Sigmoid colon (tissue), 7 donors: Measurements from ENCODE around the gene GRIP1. TPM values are rescaled to one million over a fixed set of nuclear protein-coding genes. Genes with fewer than 3 reads are reported as not detected.

ENCODE experiments used
- DNase-seq: peaks from one replicate; pipeline ENCODE4 v3.0.0-alpha.2; 2019
- H3K27ac ChIP-seq, 4 donors: fragments of 200-600 bp; sonication (generic); one replicate each; pipeline ENCODE4 v1.5.1; 2016 to 2019; ENCODE audit warnings: mild to moderate bottlenecking in 1 of 4
- H3K27me3 ChIP-seq, 3 donors: fragments of 200-600 bp; sonication (generic); one replicate each; pipeline ENCODE4 v1.5.1; 2019; ENCODE audit warnings: mild to moderate bottlenecking in 1 of 3
- H3K36me3 ChIP-seq, 4 donors: fragments of 200-600 bp; sonication (generic); one replicate each; pipeline ENCODE4 v1.5.1; 2016 to 2019
- H3K4me1 ChIP-seq, 4 donors: fragments of 200-600 bp; sonication (generic); one replicate each; pipeline ENCODE4 v1.5.1; 2017 to 2019
- H3K4me3 ChIP-seq, 4 donors: fragments of 200-600 bp; sonication (generic); one replicate each; pipeline ENCODE4 v1.5.1; 2017 to 2019; ENCODE audit warnings: mild to moderate bottlenecking in 2 of 4, moderate library complexity in 1 of 4
- H3K9me3 ChIP-seq, 4 donors: fragments of 200-600 bp in 3 of 4; sonication (generic) in 3 of 4; one replicate each; pipeline versions ENCODE4 v1.5.1 to v1.6.1; 2013 to 2019
- EP300 ChIP-seq, 4 donors: sonication (generic); formaldehyde crosslinking; IDR thresholded peaks; one replicate each; pipeline ENCODE4 v1.6.1; 2017; ENCODE audit warnings: antibody characterized with exemption in 4 of 4
- POLR2A ChIP-seq, 2 donors: fragments of 450-650 bp; IDR thresholded peaks; one replicate each; pipeline ENCODE4 v1.6.1; 2016; ENCODE audit warnings: antibody characterized with exemption in 2 of 2, mild to moderate bottlenecking in 2 of 2, moderate library complexity in 2 of 2
- POLR2AphosphoS5 ChIP-seq, 4 donors: sonication (generic); formaldehyde crosslinking; IDR thresholded peaks; one replicate each; pipeline ENCODE4 v1.6.1; 2017; ENCODE audit warnings: antibody characterized with exemption in 4 of 4
- WGBS, 2 donors: extraction: QIAGEN DNeasy Blood & Tissue Kit; methylation state at CpG; one replicate each; pipeline ENCODE4 v1.1.7; 2013; 5-methylcytosine and 5-hydroxymethylcytosine counted together
- intact Hi-C: fragments of 100-400 bp; cut with DNase I; formaldehyde crosslinking; loops from one replicate; pipeline ENCODE4 v1.15.1; 2023
- polyA plus RNA-seq, 3 donors: library from polyadenylated mRNA; stranded (reverse); fragments of 200-250 nt; gene quantifications; one replicate each; pipeline ENCODE4 v1.2.3, GENCODE V29; 2013
- total RNA-seq, 4 donors: library from RNA; depleted of rRNA; stranded (reverse); fragments of >200 nt; gene quantifications; one replicate each; pipeline ENCODE4 v1.1.0, GENCODE V29; 2016
- TF ChIP-seq, protein P1 (sequence below), 4 experiments: fragments of 450-650 bp in 3 of 4; fragments of 200-600 bp in 1 of 4; IDR thresholded peaks; one replicate each; pipeline ENCODE4 v1.5.1; 2016 to 2019; ENCODE audit warnings: antibody characterized with exemption in 4 of 4, mild to moderate bottlenecking in 3 of 4, moderate library complexity in 2 of 4
- donor health status: healthy with polysubstance abuse.
- donor health status: Bipolar disorder and iron deficiency.
- donor health status: healthy.

The GRIP1 gene
- total and polyA plus RNA-seq, 7 donors, result 0.46 to 14.0 (median 6.3) TPM

DNA sequence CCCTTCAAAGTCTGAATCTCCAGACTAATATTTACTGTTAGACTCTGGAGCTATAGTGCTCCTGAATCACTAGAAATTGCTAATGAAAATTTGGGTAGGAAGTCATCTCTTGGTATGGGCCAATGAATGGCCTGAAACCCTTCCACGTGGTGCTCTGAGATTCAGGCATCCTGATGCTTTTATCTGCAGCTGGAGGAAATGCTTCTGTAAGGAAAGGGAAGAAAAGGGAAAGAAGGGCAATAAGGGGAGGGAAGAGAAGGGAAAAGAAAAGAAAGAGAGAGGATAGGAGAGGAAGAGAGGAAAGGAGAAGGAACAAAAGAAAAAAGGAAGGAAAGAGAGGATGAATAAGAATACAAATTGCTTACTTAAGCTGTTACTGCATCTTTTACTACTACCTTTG is 182.3 kb downstream of the GRIP1 start:
- H3K27ac ChIP-seq, result no peak overlapping the region
- no peak for TF ChIP-seq POLR2AphosphoS5 (IDR thresholded peaks at IDR 0.05)
- no peak for TF ChIP-seq POLR2A (IDR thresholded peaks at IDR 0.05)
- TF ChIP-seq, protein P1, sequence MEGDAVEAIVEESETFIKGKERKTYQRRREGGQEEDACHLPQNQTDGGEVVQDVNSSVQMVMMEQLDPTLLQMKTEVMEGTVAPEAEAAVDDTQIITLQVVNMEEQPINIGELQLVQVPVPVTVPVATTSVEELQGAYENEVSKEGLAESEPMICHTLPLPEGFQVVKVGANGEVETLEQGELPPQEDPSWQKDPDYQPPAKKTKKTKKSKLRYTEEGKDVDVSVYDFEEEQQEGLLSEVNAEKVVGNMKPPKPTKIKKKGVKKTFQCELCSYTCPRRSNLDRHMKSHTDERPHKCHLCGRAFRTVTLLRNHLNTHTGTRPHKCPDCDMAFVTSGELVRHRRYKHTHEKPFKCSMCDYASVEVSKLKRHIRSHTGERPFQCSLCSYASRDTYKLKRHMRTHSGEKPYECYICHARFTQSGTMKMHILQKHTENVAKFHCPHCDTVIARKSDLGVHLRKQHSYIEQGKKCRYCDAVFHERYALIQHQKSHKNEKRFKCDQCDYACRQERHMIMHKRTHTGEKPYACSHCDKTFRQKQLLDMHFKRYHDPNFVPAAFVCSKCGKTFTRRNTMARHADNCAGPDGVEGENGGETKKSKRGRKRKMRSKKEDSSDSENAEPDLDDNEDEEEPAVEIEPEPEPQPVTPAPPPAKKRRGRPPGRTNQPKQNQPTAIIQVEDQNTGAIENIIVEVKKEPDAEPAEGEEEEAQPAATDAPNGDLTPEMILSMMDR (IDR thresholded peaks at IDR 0.05), result no peak
- no peak for TF ChIP-seq EP300 (IDR thresholded peaks at IDR 0.05)
- 20 to 40% methylated on average over 1 of the region's 1 CpG for WGBS, 2 donors
- H3K4me1 ChIP-seq, result no peaks in the 10 kb centered on the region
- no peak overlapping the region for H3K4me3 ChIP-seq
- intact Hi-C loops, result no loop called here
- H3K36me3 ChIP-seq, result no peaks in the 10 kb centered on the region
- no peaks in the 10 kb centered on the region for H3K27me3 ChIP-seq
- no peaks in the 10 kb centered on the region for H3K9me3 ChIP-seq
- no peak for DNase-seq

DNA sequence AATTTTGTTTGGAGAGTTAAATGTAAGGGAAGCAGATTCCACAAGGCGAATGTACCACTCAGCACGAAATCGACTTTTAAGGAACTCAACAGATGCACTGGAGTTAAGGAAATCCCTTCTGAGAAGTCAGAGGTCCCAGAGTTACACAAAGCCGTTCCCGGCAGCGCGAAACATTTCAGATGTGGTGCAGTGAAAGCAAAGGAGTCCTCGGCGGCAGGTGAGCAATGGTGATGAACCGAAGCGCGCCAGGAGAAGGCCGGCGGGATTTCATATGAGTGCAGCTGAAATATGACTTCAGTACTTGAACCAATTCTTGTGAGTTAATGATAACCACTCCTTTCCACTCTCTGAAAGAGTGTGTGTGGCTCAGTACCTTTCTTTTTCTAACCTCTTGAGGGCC is 183.2 kb downstream of the GRIP1 start:
- H3K27ac ChIP-seq, result no peak overlapping the region
- no peaks in the 10 kb centered on the region for H3K36me3 ChIP-seq
- no peaks in the 10 kb centered on the region for H3K27me3 ChIP-seq
- TF ChIP-seq POLR2AphosphoS5 (IDR thresholded peaks at IDR 0.05), result no peak
- TF ChIP-seq, protein P1 (IDR thresholded peaks at IDR 0.05), result no peak
- TF ChIP-seq POLR2A (IDR thresholded peaks at IDR 0.05), result no peak
- TF ChIP-seq EP300 (IDR thresholded peaks at IDR 0.05), result no peak
- intact Hi-C loops, result no loop called here
- H3K4me3 ChIP-seq, result no peak overlapping the region
- no peaks in the 10 kb centered on the region for H3K4me1 ChIP-seq
- 95 to 97% methylated on average over 14 of the region's 14 CpGs for WGBS, 2 donors
- no peak for DNase-seq
- H3K9me3 ChIP-seq, result no peaks in the 10 kb centered on the region

GRCh38 chr12:66493819-66494218 is 185.1 kb downstream of the GRIP1 start:
- Histone ChIP-seq H3K36me3 (no peaks in the 10 kb centered on the region), H3K4me3 (no peak overlapping the region), H3K27me3 (no peaks in the 10 kb centered on the region), H3K27ac (no peak overlapping the region), H3K9me3 (no peaks in the 10 kb centered on the region), H3K4me1 (no peaks in the 10 kb centered on the region)
- TF ChIP-seq POLR2A (IDR thresholded peaks at IDR 0.05) (no peak), EP300 (IDR thresholded peaks at IDR 0.05) (no peak), POLR2AphosphoS5 (IDR thresholded peaks at IDR 0.05) (no peak)
- TF ChIP-seq, protein P1 (IDR thresholded peaks at IDR 0.05), result no peak
- DNase-seq, result no peak
- intact Hi-C loops, result no loop called here

- H3K4me3 ChIP-seq, result no peak overlapping the region
- TF ChIP-seq EP300 (IDR thresholded peaks at IDR 0.05) (no peak), POLR2A (IDR thresholded peaks at IDR 0.05) (no peak)
- intact Hi-C loops, result no loop called here
- no peaks in the 10 kb centered on the region for H3K27me3 ChIP-seq
- no peak overlapping the region for H3K27ac ChIP-seq
- H3K9me3 ChIP-seq, result no peaks in the 10 kb centered on the region
- WGBS, 2 donors, result 72 to 77% methylated on average over 3 of the region's 3 CpGs
- no peak for DNase-seq
- no peaks in the 10 kb centered on the region for H3K36me3 ChIP-seq
- no peaks in the 10 kb centered on the region for H3K4me1 ChIP-seq
Observed at GRCh38 chr12:66491853-66492252, 187.0 kb downstream of the GRIP1 start.

- Histone ChIP-seq H3K9me3 (peaks cover 0 to 7% (median under 1%) of the 10 kb centered on the region in 4 donors), H3K4me1 (no peaks in the 10 kb centered on the region), H3K4me3 (no peak overlapping the region), H3K27ac (no peak overlapping the region), H3K27me3 (no peaks in the 10 kb centered on the region), H3K36me3 (no peaks in the 10 kb centered on the region)
- WGBS, 2 donors, result 74 to 76% methylated on average over 3 of the region's 3 CpGs
- TF ChIP-seq POLR2A (IDR thresholded peaks at IDR 0.05) (no peak), POLR2AphosphoS5 (IDR thresholded peaks at IDR 0.05) (no peak), EP300 (IDR thresholded peaks at IDR 0.05) (no peak)
- TF ChIP-seq, protein P1 (IDR thresholded peaks at IDR 0.05), result no peak
- DNase-seq, result no peak
- intact Hi-C loops, result no loop called here
Observed at GRCh38 chr12:66482351-66483203, 196.3 kb downstream of the GRIP1 start.
